Amniotic epithelial cell (primary cell): Measurements from ENCODE around the gene RRM2.
A peak's percentile ranks its signal among the peaks of the same experiment; 100 is the strongest.

ENCODE experiments used
- DNase-seq: peaks from one replicate; pipeline ENCODE4 v3.0.0-alpha.2; 2010; ENCODE audit warnings: low read depth

Gene RRM2

GRCh38 chr2:10158681-10159080, 36.1 kb downstream of the RRM2 start:
- no peak for DNase-seq

GRCh38 chr2:10159086-10159485, 36.5 kb downstream of the RRM2 start:
- no peak for DNase-seq

GRCh38 chr2:10159581-10160131, 37.1 kb downstream of the RRM2 start:
- no peak for DNase-seq

- no peak for DNase-seq
Measured at GRCh38 chr2:10160203-10160955, 37.8 kb downstream of the RRM2 start.

- no peak for DNase-seq
Measured at GRCh38 chr2:10161206-10161931, 38.8 kb downstream of the RRM2 start.

GRCh38 chr2:10161961-10162441, 39.5 kb downstream of the RRM2 start:
- peak; percentile 33 for DNase-seq

- DNase-seq = no peak
Measured at GRCh38 chr2:10162586-10163497, 40.3 kb downstream of the RRM2 start.

- no peak for DNase-seq
Measured at GRCh38 chr2:10163498-10164486, 41.3 kb downstream of the RRM2 start.

- DNase-seq = no peak
Measured at GRCh38 chr2:10164601-10165000, 42.1 kb downstream of the RRM2 start.

GRCh38 chr2:10165282-10165681, 42.7 kb downstream of the RRM2 start:
- DNase-seq = no peak

- DNase-seq = no peak
Measured at GRCh38 chr2:10165861-10166675, 43.5 kb downstream of the RRM2 start.

- no peak for DNase-seq
Measured at GRCh38 chr2:10166676-10167292, 44.2 kb downstream of the RRM2 start.

- no peak for DNase-seq
Measured at GRCh38 chr2:10167316-10167715, 44.8 kb downstream of the RRM2 start.

GRCh38 chr2:10168221-10168620, 45.7 kb downstream of the RRM2 start:
- DNase-seq = no peak

- no peak for DNase-seq
Measured at GRCh38 chr2:10169053-10169578, 46.6 kb downstream of the RRM2 start.

- DNase-seq = peak; percentile 22
Measured at GRCh38 chr2:10169581-10169980, 47.0 kb downstream of the RRM2 start.

- DNase-seq = peak; percentile 57
Measured at GRCh38 chr2:10170256-10170655, 47.7 kb downstream of the RRM2 start.

GRCh38 chr2:10171006-10171800, 48.7 kb downstream of the RRM2 start:
- DNase-seq = peak; percentile 31
